GM19438 (cell line): Measurements from ENCODE around the gene CACNA1D.

Experiments
- ATAC-seq: cut with Tn5 transposase; IDR thresholded peaks from one replicate; pipeline ENCODE4 v1.9.1; 2021; ENCODE audit warnings: low read depth; ENCODE audit not compliant: unreplicated experiment

The CACNA1D gene

DNA sequence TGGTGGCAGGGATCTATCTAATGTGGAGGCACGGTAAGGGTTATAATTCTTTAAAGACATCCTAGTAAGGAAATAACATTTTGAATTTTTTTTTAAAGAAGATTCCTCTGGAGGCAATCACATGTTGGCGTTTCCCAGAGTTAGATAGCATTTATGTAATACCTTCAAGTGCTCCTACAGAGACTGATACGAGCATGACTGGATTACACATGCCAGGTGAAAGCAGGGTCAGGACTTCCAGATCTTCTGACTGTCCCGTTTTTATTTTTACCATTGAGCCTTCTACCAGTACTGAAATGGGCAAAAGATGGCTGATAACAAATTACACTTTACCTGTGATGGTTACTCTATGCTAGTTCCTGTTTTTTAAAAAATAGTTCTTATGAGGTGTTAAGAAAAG lies 365.8 kb downstream of the CACNA1D start:
- no peak for ATAC-seq

DNA sequence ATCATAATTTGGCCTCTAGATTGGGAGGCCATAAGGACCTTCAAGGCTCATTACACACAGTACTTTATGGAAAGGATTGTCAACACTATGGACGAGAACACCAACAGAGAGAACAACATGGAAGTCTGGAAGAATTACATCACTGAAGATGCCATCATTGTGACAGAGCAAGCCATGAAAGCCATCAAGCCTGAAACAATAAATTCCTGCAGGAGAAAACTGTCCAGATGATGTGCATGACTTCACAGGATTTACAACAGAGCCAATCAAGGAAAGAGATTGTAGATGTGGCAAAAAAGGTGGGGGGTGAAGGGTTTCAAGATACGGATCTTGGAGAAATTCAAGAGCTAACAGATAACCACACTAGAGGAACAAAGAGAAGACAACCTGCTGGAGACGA lies 367.8 kb downstream of the CACNA1D start:
- no peak for ATAC-seq

DNA sequence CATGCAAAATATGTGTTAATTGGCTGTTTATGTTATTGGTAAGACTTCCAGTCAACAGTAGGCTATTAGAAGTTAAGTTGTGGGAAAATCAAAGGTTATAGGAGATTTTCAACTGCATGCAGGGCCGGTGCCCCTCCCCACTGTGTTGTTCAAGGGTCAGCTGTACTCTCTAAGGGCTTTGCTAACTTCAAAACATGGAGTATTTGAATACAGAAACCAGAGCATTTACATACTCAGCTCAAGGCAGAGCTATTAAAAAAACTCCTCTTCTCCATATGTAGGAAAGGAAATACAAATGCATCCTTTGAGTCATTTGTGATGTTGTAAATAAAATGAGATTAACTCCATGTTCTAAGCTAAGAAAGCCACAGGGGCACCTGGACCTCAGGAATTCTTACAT lies 368.7 kb downstream of the CACNA1D start:
- no peak for ATAC-seq
